ENCODE data around the gene ZSCAN12.

GRCh38 chr6:28370440-28370839 is 29.1 kb downstream of the ZSCAN12 start:
- TF ChIP-seq CTCF (IDR thresholded peaks at IDR 0.05) (no peak), POLR2A (IDR thresholded peaks at IDR 0.05) (no peak)
